A549 (cell line): ENCODE data around the gene TMEM61. TPM values are rescaled to one million over a fixed set of nuclear protein-coding genes. Genes with fewer than 3 reads are reported as not detected.

Experiments
- ATAC-seq, 2 experiments: fragments of 200-7000 bp in 1 of 2; fragments of >200 bp in 1 of 2; cut with Nextera tagmentation in 1 of 2; cut with Tn5 transposase in 1 of 2; 3 replicates each; pipeline versions ENCODE4 v1.8.0 to v1.9.1; 2018 to 2020; ENCODE audit warnings: mild to moderate bottlenecking in 1 of 2, moderate library complexity in 1 of 2
- CTCF ChIA-PET: fragments of 300-600 bp; sonication (Branson Sonifier 250); formaldehyde crosslinking; extraction: SDS; loops from one replicate; lab custom pipeline; 2021; ENCODE audit warnings: antibody characterized with exemption, inconsistent platforms; lab: Yijun Ruan, JAX
- POLR2A ChIA-PET: fragments of 350-600 bp; formaldehyde crosslinking; extraction: SDS; loops from one replicate; lab custom pipeline; 2021; ENCODE audit warnings: antibody characterized with exemption, inconsistent platforms; lab: Yijun Ruan, JAX
- DNase-seq, 2 experiments: peaks; one replicate each; pipeline versions ENCODE4 v3.0.0 to v3.0.0-alpha.2; 2011 to 2016; ENCODE audit warnings: low read depth in 1 of 2, low spot score in 1 of 2
- FAIRE-seq: peaks from 2 replicates; lab custom pipeline; 2011; peaks lifted over from hg19 to GRCh38; lab: Jason Lieb, UNC
- H3K27ac ChIP-seq, 2 experiments: fragments of >200 bp; sonication (Bioruptor Twin); formaldehyde crosslinking; 3 replicates each; pipeline ENCODE4 v1.5.1; 2016 to 2017
- H3K4me1 ChIP-seq: fragments of >200 bp; sonication (Bioruptor Twin); formaldehyde crosslinking; 3 replicates; pipeline ENCODE4 v1.6.1; 2016
- H3K4me2 ChIP-seq: fragments of >200 bp; sonication (Bioruptor Twin); formaldehyde crosslinking; 3 replicates; pipeline ENCODE4 v1.6.1; 2016
- H3K4me3 ChIP-seq: fragments of >200 bp; sonication (Bioruptor Twin); formaldehyde crosslinking; 3 replicates; pipeline ENCODE4 v1.5.1; 2016
- H3K9me3 ChIP-seq: fragments of >200 bp; sonication (Bioruptor Twin); formaldehyde crosslinking; 3 replicates; pipeline ENCODE4 v1.6.1; 2016
- BHLHE40 ChIP-seq: IDR thresholded peaks from 2 replicates; pipeline ENCODE4 v1.6.1; 2012; ENCODE audit warnings: low read depth, low read length, inconsistent platforms
- EHF ChIP-seq: fragments of 250-450 bp; sonication (Bioruptor Pico); IDR thresholded peaks from 2 replicates; pipeline ENCODE4 v1.5.0; 2020; ENCODE audit warnings: mild to moderate bottlenecking
- EP300 ChIP-seq, 2 experiments: fragments of >200 bp; sonication (Bioruptor Twin); formaldehyde crosslinking; IDR thresholded peaks; 2 replicates in 1 of 2; 3 replicates in 1 of 2; pipeline ENCODE4 v1.6.1; 2016 to 2017
- ESRRA ChIP-seq: fragments of 150-350 bp; IDR thresholded peaks from 2 replicates; pipeline ENCODE4 v1.6.1; 2014; ENCODE audit warnings: mild to moderate bottlenecking, low read length, borderline replicate concordance
- FOSB ChIP-seq: fragments of 250-450 bp; sonication (Bioruptor Pico); IDR thresholded peaks from 2 replicates; pipeline ENCODE4 v1.5.0; 2020; ENCODE audit warnings: mild to moderate bottlenecking, moderate library complexity
- FOSL2 ChIP-seq, 2 experiments: fragments of 450-650 bp in 1 of 2; fragments of >200 bp in 1 of 2; sonication (Bioruptor Twin) in 1 of 2; formaldehyde crosslinking; IDR thresholded peaks; 2 replicates each; pipeline versions ENCODE4 v1.5.0 to v1.6.1; 2016 to 2020; ENCODE audit warnings: mild to moderate bottlenecking in 1 of 2, moderate library complexity in 1 of 2
- FOXS1 ChIP-seq: fragments of 250-450 bp; sonication (Bioruptor Pico); IDR thresholded peaks from 2 replicates; pipeline ENCODE4 v1.5.0; 2020; ENCODE audit warnings: mild to moderate bottlenecking, moderate library complexity
- HDAC2 ChIP-seq: fragments of 200-600 bp; sonication (generic); IDR thresholded peaks from 2 replicates; pipeline ENCODE4 v1.6.1; 2016
- HMGXB4 ChIP-seq: fragments of 250-450 bp; sonication (Bioruptor Pico); IDR thresholded peaks from 2 replicates; pipeline ENCODE4 v1.5.0; 2021; ENCODE audit warnings: mild to moderate bottlenecking, moderate library complexity, borderline replicate concordance
- JUN ChIP-seq, 2 experiments: fragments of >200 bp; sonication (Bioruptor Twin); formaldehyde crosslinking; IDR thresholded peaks; 2 replicates in 1 of 2; 3 replicates in 1 of 2; pipeline ENCODE4 v1.6.1; 2016 to 2017
- MAZ ChIP-seq: fragments of 150-350 bp; IDR thresholded peaks from 2 replicates; pipeline ENCODE4 v1.6.1; 2014; ENCODE audit warnings: antibody characterized with exemption, low read depth, low read length, borderline replicate concordance
- NPAS2 ChIP-seq: fragments of 250-450 bp; sonication (Bioruptor Pico); IDR thresholded peaks from 2 replicates; pipeline ENCODE4 v1.8.0; 2022; ENCODE audit warnings: mild to moderate bottlenecking, moderate library complexity, borderline replicate concordance
- NR3C1 ChIP-seq: fragments of >200 bp; sonication (Bioruptor Twin); formaldehyde crosslinking; IDR thresholded peaks from 3 replicates; pipeline ENCODE4 v1.6.1; 2017
- PHF8 ChIP-seq: fragments of 200-600 bp; sonication (generic); IDR thresholded peaks from 2 replicates; pipeline ENCODE4 v1.6.1; 2016; ENCODE audit warnings: low read depth, mild to moderate bottlenecking, antibody characterized with exemption, moderate library complexity, borderline replicate concordance
- RAD21 ChIP-seq, 2 experiments: fragments of >200 bp in 1 of 2; sonication (Bioruptor Twin) in 1 of 2; formaldehyde crosslinking in 1 of 2; IDR thresholded peaks in 1 of 2; conservative IDR thresholded peaks in 1 of 2; 2 replicates in 1 of 2; 3 replicates in 1 of 2; pipeline ENCODE4 v1.6.1; 2012 to 2018; ENCODE audit warnings: inconsistent platforms in 1 of 2
- RARB ChIP-seq: fragments of 250-450 bp; sonication (Bioruptor Pico); IDR thresholded peaks from 2 replicates; pipeline ENCODE4 v1.8.0; 2021; ENCODE audit warnings: mild to moderate bottlenecking, moderate library complexity
- SREBF2 ChIP-seq: fragments of 450-650 bp; IDR thresholded peaks from 2 replicates; pipeline ENCODE4 v1.6.1; 2014; ENCODE audit warnings: mild to moderate bottlenecking, moderate library complexity
- TFCP2L1 ChIP-seq: fragments of 250-450 bp; sonication (Bioruptor Pico); IDR thresholded peaks from 2 replicates; pipeline ENCODE4 v1.5.0; 2021; ENCODE audit warnings: mild to moderate bottlenecking
- USF2 ChIP-seq: fragments of 450-650 bp; IDR thresholded peaks from 2 replicates; pipeline ENCODE4 v1.6.1; 2014; ENCODE audit warnings: antibody characterized with exemption
- ZSCAN20 ChIP-seq: fragments of 250-450 bp; sonication (Bioruptor Pico); IDR thresholded peaks from 2 replicates; pipeline ENCODE4 v1.8.0; 2022; ENCODE audit warnings: mild to moderate bottlenecking, moderate library complexity
- WGBS: methylation state at CpG from one replicate; pipeline ENCODE4 v1.1.6; 2017; ENCODE audit errors: missing lambda C conversion rate; 5-methylcytosine and 5-hydroxymethylcytosine counted together
- polyA plus RNA-seq, 4 experiments: library from polyadenylated mRNA; depleted of rRNA in 3 of 4; stranded (reverse); fragments of >200 nt; fragmentation: RNase III in 1 of 4; extraction: RNeasy Plus Mini Kit Qiagen cat#74134 plus additional on column Dnase treatment in 1 of 4; gene quantifications; 2 replicates in 3 of 4; 3 replicates in 1 of 4; pipeline ENCODE4 v1.2.3, GENCODE V29; 2011 to 2017
- TF ChIP-seq, protein P1 (sequence below): fragments of 200-600 bp; sonication (generic); IDR thresholded peaks from 2 replicates; pipeline ENCODE4 v1.6.1; 2016; ENCODE audit warnings: antibody characterized with exemption, mild to moderate bottlenecking, moderate library complexity
- TF ChIP-seq, protein P2 (sequence below): fragments of >200 bp; sonication (Bioruptor Twin); formaldehyde crosslinking; IDR thresholded peaks from 2 replicates; pipeline ENCODE4 v1.6.1; 2016

TMEM61 gene
- polyA plus RNA-seq, 2 of the 4 experiments (the other 2 are of a cell fraction), result 0.06 to 0.10 TPM

GRCh38 chr1:55038552-55038838, 58.1 kb downstream of the TMEM61 start (continued):
- no peak for TF ChIP-seq ESRRA
- TF ChIP-seq FOXS1 (CRISPR knock-in tag), result no peak
- no peak for TF ChIP-seq MAZ
- TF ChIP-seq, protein P1, sequence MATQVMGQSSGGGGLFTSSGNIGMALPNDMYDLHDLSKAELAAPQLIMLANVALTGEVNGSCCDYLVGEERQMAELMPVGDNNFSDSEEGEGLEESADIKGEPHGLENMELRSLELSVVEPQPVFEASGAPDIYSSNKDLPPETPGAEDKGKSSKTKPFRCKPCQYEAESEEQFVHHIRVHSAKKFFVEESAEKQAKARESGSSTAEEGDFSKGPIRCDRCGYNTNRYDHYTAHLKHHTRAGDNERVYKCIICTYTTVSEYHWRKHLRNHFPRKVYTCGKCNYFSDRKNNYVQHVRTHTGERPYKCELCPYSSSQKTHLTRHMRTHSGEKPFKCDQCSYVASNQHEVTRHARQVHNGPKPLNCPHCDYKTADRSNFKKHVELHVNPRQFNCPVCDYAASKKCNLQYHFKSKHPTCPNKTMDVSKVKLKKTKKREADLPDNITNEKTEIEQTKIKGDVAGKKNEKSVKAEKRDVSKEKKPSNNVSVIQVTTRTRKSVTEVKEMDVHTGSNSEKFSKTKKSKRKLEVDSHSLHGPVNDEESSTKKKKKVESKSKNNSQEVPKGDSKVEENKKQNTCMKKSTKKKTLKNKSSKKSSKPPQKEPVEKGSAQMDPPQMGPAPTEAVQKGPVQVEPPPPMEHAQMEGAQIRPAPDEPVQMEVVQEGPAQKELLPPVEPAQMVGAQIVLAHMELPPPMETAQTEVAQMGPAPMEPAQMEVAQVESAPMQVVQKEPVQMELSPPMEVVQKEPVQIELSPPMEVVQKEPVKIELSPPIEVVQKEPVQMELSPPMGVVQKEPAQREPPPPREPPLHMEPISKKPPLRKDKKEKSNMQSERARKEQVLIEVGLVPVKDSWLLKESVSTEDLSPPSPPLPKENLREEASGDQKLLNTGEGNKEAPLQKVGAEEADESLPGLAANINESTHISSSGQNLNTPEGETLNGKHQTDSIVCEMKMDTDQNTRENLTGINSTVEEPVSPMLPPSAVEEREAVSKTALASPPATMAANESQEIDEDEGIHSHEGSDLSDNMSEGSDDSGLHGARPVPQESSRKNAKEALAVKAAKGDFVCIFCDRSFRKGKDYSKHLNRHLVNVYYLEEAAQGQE, result no peak
- no peak for TF ChIP-seq HMGXB4 (CRISPR knock-in tag)
- TF ChIP-seq RARB (CRISPR knock-in tag), result no peak

DNA sequence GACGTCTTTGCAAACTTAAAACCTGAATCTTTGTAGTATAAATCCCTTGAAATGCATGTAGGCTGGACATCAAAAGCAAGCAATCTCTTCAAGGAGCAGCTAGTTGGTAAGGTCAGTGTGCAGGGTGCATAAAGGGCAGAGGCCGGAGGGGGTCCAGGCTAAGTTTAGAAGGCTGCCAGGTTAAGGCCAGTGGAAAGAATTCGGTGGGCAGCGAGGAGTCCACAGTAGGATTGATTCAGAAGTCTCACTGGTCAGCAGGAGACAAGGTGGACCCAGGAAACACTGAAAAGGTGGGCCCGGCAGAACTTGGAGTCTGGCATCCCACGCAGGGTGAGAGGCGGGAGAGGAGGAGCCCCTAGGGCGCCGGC, 58.5 kb downstream of the TMEM61 start:
- ChIA-PET CTCF (no interaction called here), POLR2A (no interaction called here)
- peak overlapping the region; percentile 52; the same call in 2 of the 3 replicates for H3K4me3 ChIP-seq
- H3K4me2 ChIP-seq, result peak overlapping the region; percentile 94
- peaks cover 25% of the 10 kb centered on the region for H3K4me1 ChIP-seq
- DNase-seq (no peak), ATAC-seq (no peak), FAIRE-seq (no peak)
- WGBS, result 47% methylated on average over 9 of the region's 9 CpGs
- no peaks in the 10 kb centered on the region for H3K9me3 ChIP-seq
- no peak for TF ChIP-seq TFCP2L1 (CRISPR knock-in tag)
- no peak for TF ChIP-seq EHF (CRISPR knock-in tag)
- TF ChIP-seq JUN (IDR thresholded peaks at IDR 0.05), result no peak
- TF ChIP-seq ESRRA, result no peak
- TF ChIP-seq PHF8, result no peak
- no peak for TF ChIP-seq ZSCAN20 (CRISPR knock-in tag)
- TF ChIP-seq BHLHE40, result no peak
- no peak for TF ChIP-seq SREBF2
- no peak for TF ChIP-seq HDAC2
- no peak for TF ChIP-seq RAD21 (conservative IDR thresholded peaks at IDR 0.05 in 1 of 2, IDR thresholded peaks at IDR 0.05 in 1 of 2)
- TF ChIP-seq RARB (CRISPR knock-in tag), result no peak
- TF ChIP-seq NR3C1, result no peak
- no peak for TF ChIP-seq FOSB (CRISPR knock-in tag)
- no peak for TF ChIP-seq USF2
- TF ChIP-seq EP300 (IDR thresholded peaks at IDR 0.05), result no peak
- TF ChIP-seq, protein P2, sequence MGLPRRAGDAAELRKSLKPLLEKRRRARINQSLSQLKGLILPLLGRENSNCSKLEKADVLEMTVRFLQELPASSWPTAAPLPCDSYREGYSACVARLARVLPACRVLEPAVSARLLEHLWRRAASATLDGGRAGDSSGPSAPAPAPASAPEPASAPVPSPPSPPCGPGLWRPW, result no peak
- no peak for TF ChIP-seq FOSL2 (IDR thresholded peaks at IDR 0.05)
- TF ChIP-seq FOSL2 (CRISPR knock-in tag; IDR thresholded peaks at IDR 0.05), result no peak
- no peak for TF ChIP-seq NPAS2 (CRISPR knock-in tag)
- no peak for TF ChIP-seq HMGXB4 (CRISPR knock-in tag)
- peak overlapping the region in 1 of 2 experiments; percentile 85; a peak in 3 of 6 replicates for H3K27ac ChIP-seq
